ENCODE measurements around the gene MRPL49. TPM values are rescaled to one million over a fixed set of nuclear protein-coding genes. Genes with fewer than 3 reads are reported as not detected.

MRPL49 gene
- total RNA-seq, 1 experiment from 2014 or later: 111 TPM

- Histone ChIP-seq H3K36me3 (ENCODE audit: control insufficient read depth, insufficient read depth, low read length) (peaks cover 3% of the 10 kb centered on the region; the same call in 1 of the 2 replicates), H3K9me3 (ENCODE audit: control insufficient read depth, insufficient read depth, low read depth, low read length) (no peaks in the 10 kb centered on the region), H3K27me3 (ENCODE audit: control insufficient read depth, insufficient read depth, low read length) (no peaks in the 10 kb centered on the region), H3K4me1 (ENCODE audit: control insufficient read depth, insufficient read depth, low read length) (peaks cover 15% of the 10 kb centered on the region), H3K4me3 (ENCODE audit: low read depth in 2 of 2, low read length in 2 of 2) (no peak overlapping the region), H3K27ac (ENCODE audit: low read length) (no peak overlapping the region)
- no peak for ATAC-seq
- in situ Hi-C loops (cut with HindIII; ENCODE audit: low pct_unique_long_range_greater_than_20kb, low sequenced_read_pairs): no loop called here
- ChIA-PET CTCF (no interaction called here), POLR2A (no interaction called here)
- no peak for DNase-seq (ENCODE audit: low read depth, low spot score)
- TF ChIP-seq CTCF (IDR thresholded peaks at IDR 0.05) (no peak), TCF7L2 (IDR thresholded peaks at IDR 0.05; ENCODE audit: low read depth, low read length) (no peak), REST (IDR thresholded peaks at IDR 0.05; ENCODE audit: insufficient read depth in 1 of 2, low read depth in 2 of 2, low read length in 1 of 2) (no peak)
- intact Hi-C loops (cut with micrococcal nuclease; ENCODE audit: unreplicated experiment): no loop called here
- no TSS peak for BruUV-seq (replicated peaks)
Measured at GRCh38 chr11:65087216-65087615, 34.9 kb upstream of the MRPL49 start.

GRCh38 chr11:65087827-65088226 is 34.3 kb upstream of the MRPL49 start:
- ChIA-PET POLR2A (no interaction called here), CTCF (no interaction called here)
- Histone ChIP-seq H3K36me3 (ENCODE audit: control insufficient read depth, insufficient read depth, low read length) (peaks cover 3% of the 10 kb centered on the region; the same call in 1 of the 2 replicates), H3K4me1 (ENCODE audit: control insufficient read depth, insufficient read depth, low read length) (peaks cover 11% of the 10 kb centered on the region), H3K27me3 (ENCODE audit: control insufficient read depth, insufficient read depth, low read length) (no peaks in the 10 kb centered on the region), H3K4me3 (ENCODE audit: low read depth in 2 of 2, low read length in 2 of 2) (no peak overlapping the region), H3K9me3 (ENCODE audit: control insufficient read depth, insufficient read depth, low read depth, low read length) (no peaks in the 10 kb centered on the region), H3K27ac (ENCODE audit: low read length) (no peak overlapping the region)
- in situ Hi-C loops (cut with HindIII; ENCODE audit: low pct_unique_long_range_greater_than_20kb, low sequenced_read_pairs) (no loop called here), intact Hi-C loops (cut with micrococcal nuclease; ENCODE audit: unreplicated experiment) (no loop called here)
- no TSS peak for BruUV-seq (replicated peaks)
- ATAC-seq (no peak), DNase-seq (ENCODE audit: low read depth, low spot score) (no peak)
- no peak for TF ChIP-seq CTCF (IDR thresholded peaks at IDR 0.05)
- no peak for TF ChIP-seq POLR2AphosphoS5 (IDR thresholded peaks at IDR 0.05; ENCODE audit: low read depth, low read length)
- TF ChIP-seq TCF7L2 (IDR thresholded peaks at IDR 0.05; ENCODE audit: low read depth, low read length): no peak
- no peak for TF ChIP-seq SIN3A (IDR thresholded peaks at IDR 0.05; ENCODE audit: borderline replicate concordance, insufficient read depth, low read depth, low read length)
- TF ChIP-seq REST (IDR thresholded peaks at IDR 0.05; ENCODE audit: insufficient read depth in 1 of 2, low read depth in 2 of 2, low read length in 1 of 2): no peak

Data from Panc1 (cell line).